GM23338 (cell line): ENCODE results near the gene TTLL5. TPM values are rescaled to one million over a fixed set of nuclear protein-coding genes. Genes with fewer than 3 reads are reported as not detected.

Experiments used
- ATAC-seq: fragments of 200-7000 bp; cut with Tn5 transposase; 3 replicates; pipeline ENCODE4 v1.9.1; 2020
- DNase-seq: peaks from one replicate; pipeline ENCODE4 v3.0.0-alpha.2; 2015; ENCODE audit warnings: low spot score
- H2AFZ ChIP-seq: fragments of 200-600 bp; sonication (generic); 2 replicates; pipeline ENCODE4 v1.8.0; 2016; ENCODE audit warnings: antibody characterized with exemption, mild to moderate bottlenecking, moderate library complexity
- H3F3A ChIP-seq: fragments of 200-600 bp; sonication (generic); replicated peaks from 2 replicates; pipeline ENCODE4 v1.8.0; 2017; ENCODE audit warnings: antibody characterized with exemption, mixed run types, low read depth
- H3K27ac ChIP-seq: fragments of 200-600 bp; sonication (generic); 2 replicates; pipeline ENCODE4 v1.6.1; 2016; ENCODE audit warnings: low read depth
- H3K27me3 ChIP-seq: fragments of 200-600 bp; sonication (generic); 2 replicates; pipeline ENCODE4 v1.8.0; 2016; ENCODE audit warnings: mild to moderate bottlenecking, mixed run types, moderate library complexity; ENCODE audit not compliant: insufficient read depth
- H3K36me3 ChIP-seq: fragments of 200-600 bp; sonication (generic); 2 replicates; pipeline ENCODE4 v1.8.0; 2016; ENCODE audit warnings: mild to moderate bottlenecking; ENCODE audit not compliant: insufficient read depth
- H3K4me1 ChIP-seq: fragments of 200-600 bp; sonication (generic); 2 replicates; pipeline ENCODE4 v1.8.0; 2016; ENCODE audit warnings: mild to moderate bottlenecking, moderate library complexity; ENCODE audit not compliant: insufficient read depth
- H3K4me2 ChIP-seq: fragments of 200-600 bp; sonication (generic); 2 replicates; pipeline ENCODE4 v1.7.1; 2017; ENCODE audit warnings: mixed run types
- H3K4me3 ChIP-seq: fragments of 200-600 bp; sonication (generic); 2 replicates; pipeline ENCODE4 v1.6.1; 2016; ENCODE audit warnings: mixed run types
- H3K79me2 ChIP-seq: fragments of 200-600 bp; sonication (generic); replicated peaks from 2 replicates; pipeline ENCODE4 v1.8.0; 2017; ENCODE audit warnings: mild to moderate bottlenecking; ENCODE audit not compliant: insufficient read depth
- H3K9me2 ChIP-seq: fragments of 200-600 bp; sonication (generic); 2 replicates; pipeline ENCODE4 v1.8.0; 2017; ENCODE audit not compliant: insufficient read depth
- H4K20me1 ChIP-seq: fragments of 200-600 bp; sonication (generic); replicated peaks from 2 replicates; pipeline ENCODE4 v1.8.0; 2017; ENCODE audit warnings: mild to moderate bottlenecking; ENCODE audit not compliant: insufficient read depth
- H3K27ac Mint-ChIP-seq: 2 replicates; pipeline ENCODE4 v1.8.0; 2020; ENCODE audit warnings: inconsistent platforms, mild to moderate bottlenecking, moderate library complexity, mixed read lengths
- H3K27me3 Mint-ChIP-seq: 3 replicates; pipeline ENCODE4 v1.8.0; 2022; ENCODE audit warnings: low read depth, mild to moderate bottlenecking, moderate library complexity, mixed read lengths, inconsistent platforms; ENCODE audit not compliant: insufficient read depth, poor library complexity
- H3K36me3 Mint-ChIP-seq: 3 replicates; pipeline ENCODE4 v1.8.0; 2021; ENCODE audit warnings: low read depth, mild to moderate bottlenecking, inconsistent platforms, moderate library complexity, mixed read lengths
- H3K4me1 Mint-ChIP-seq: 3 replicates; pipeline ENCODE4 v1.8.0; 2020; ENCODE audit warnings: mild to moderate bottlenecking, inconsistent platforms, mixed read lengths
- H3K4me3 Mint-ChIP-seq: 3 replicates; pipeline ENCODE4 v1.8.0; 2021; ENCODE audit warnings: moderate library complexity, mild to moderate bottlenecking, inconsistent platforms, mixed read lengths
- H3K9me3 Mint-ChIP-seq: 3 replicates; pipeline ENCODE4 v1.8.0; 2020; ENCODE audit warnings: moderate library complexity, mild to moderate bottlenecking, inconsistent platforms, mixed read lengths
- CREB1 ChIP-seq: fragments of 250-450 bp; sonication (Bioruptor Pico); IDR thresholded peaks from 2 replicates; pipeline ENCODE4 v1.5.0; 2020; ENCODE audit warnings: low read depth, mild to moderate bottlenecking, moderate library complexity
- CTCF ChIP-seq, 2 experiments: fragments of 200-600 bp in 1 of 2; sonication (generic) in 1 of 2; conservative IDR thresholded peaks; 2 replicates each; pipeline versions ENCODE4 v1.5.1 to v1.6.1; 2016 to 2017; ENCODE audit warnings: antibody characterized with exemption in 2 of 2, low read depth in 2 of 2, mild to moderate bottlenecking in 2 of 2, moderate library complexity in 1 of 2
- ETS1 ChIP-seq: IDR thresholded peaks from 2 replicates; pipeline ENCODE4 v1.6.1; 2016; ENCODE audit warnings: antibody characterized with exemption
- EZH2phosphoT487 ChIP-seq: fragments of 200-600 bp; sonication (generic); IDR thresholded peaks from one replicate; pipeline ENCODE4 v1.8.1; 2018; ENCODE audit warnings: antibody characterized with exemption; ENCODE audit not compliant: unreplicated experiment
- JUNB ChIP-seq: IDR thresholded peaks from one replicate; pipeline ENCODE4 v1.6.1; 2016; ENCODE audit warnings: antibody characterized with exemption; ENCODE audit not compliant: unreplicated experiment
- NANOG ChIP-seq: IDR thresholded peaks from 2 replicates; pipeline ENCODE4 v1.6.1; 2016; ENCODE audit warnings: antibody characterized with exemption, borderline replicate concordance
- POLR2AphosphoS5 ChIP-seq: IDR thresholded peaks from 2 replicates; pipeline ENCODE4 v1.6.1; 2016; ENCODE audit warnings: antibody characterized with exemption, low read depth
- REST ChIP-seq: IDR thresholded peaks from one replicate; pipeline ENCODE4 v1.6.1; 2018; ENCODE audit warnings: antibody characterized with exemption; ENCODE audit not compliant: unreplicated experiment
- STAT1 ChIP-seq: IDR thresholded peaks from one replicate; pipeline ENCODE4 v1.6.1; 2016; ENCODE audit warnings: antibody characterized with exemption; ENCODE audit not compliant: unreplicated experiment
- ZNF114 ChIP-seq: fragments of 250-450 bp; sonication (Bioruptor Pico); IDR thresholded peaks from 2 replicates; pipeline ENCODE4 v1.5.0; 2020; ENCODE audit warnings: mild to moderate bottlenecking, moderate library complexity
- ZNF331 ChIP-seq: fragments of 250-450 bp; sonication (Bioruptor Pico); IDR thresholded peaks from 2 replicates; pipeline ENCODE4 v1.5.0; 2020; ENCODE audit warnings: low read depth, mild to moderate bottlenecking, moderate library complexity
- polyA plus RNA-seq: library from polyadenylated mRNA; unstranded; fragments of >200 nt; fragmentation: Nextera tagmentation; extraction: Ambion mirVana; gene quantifications from 2 replicates; pipeline ENCODE4 v1.2.1, GENCODE V29; 2016
- total RNA-seq: library from RNA; depleted of rRNA; stranded (reverse); fragments of >200 nt; shearing (Covaris generic); gene quantifications from 2 replicates; pipeline ENCODE4 v1.2.3, GENCODE V29; 2014
- TF ChIP-seq, protein P1 (sequence below): fragments of 250-450 bp; sonication (Bioruptor Pico); IDR thresholded peaks from 2 replicates; pipeline ENCODE4 v1.5.0; 2020; ENCODE audit warnings: mild to moderate bottlenecking, moderate library complexity

The TTLL5 gene
- total and polyA plus RNA-seq, 2 experiments from 2014 or later: 33.5 to 35.4 TPM

DNA sequence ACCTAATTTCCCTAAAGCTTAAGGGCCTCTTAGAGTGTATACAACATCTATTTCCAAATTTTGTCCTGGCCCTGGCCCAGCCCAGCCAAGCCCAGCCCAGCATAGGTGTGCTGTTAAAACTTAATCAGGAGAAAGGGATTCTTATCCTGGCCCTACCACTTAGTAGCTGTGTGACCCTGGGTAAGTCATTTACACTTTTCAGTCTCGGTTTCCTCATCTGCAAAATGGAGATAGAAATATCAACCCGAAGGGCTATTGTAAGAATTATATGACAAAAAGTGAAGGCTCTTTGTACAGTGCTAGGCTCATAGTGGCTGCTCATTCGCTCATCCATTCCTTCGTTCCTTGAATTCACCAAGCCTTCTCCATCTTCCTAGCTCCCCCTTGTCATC lies 812 bp upstream of the TTLL5 start (continued):
- TF ChIP-seq REST: no peak
- no peak for TF ChIP-seq STAT1

DNA sequence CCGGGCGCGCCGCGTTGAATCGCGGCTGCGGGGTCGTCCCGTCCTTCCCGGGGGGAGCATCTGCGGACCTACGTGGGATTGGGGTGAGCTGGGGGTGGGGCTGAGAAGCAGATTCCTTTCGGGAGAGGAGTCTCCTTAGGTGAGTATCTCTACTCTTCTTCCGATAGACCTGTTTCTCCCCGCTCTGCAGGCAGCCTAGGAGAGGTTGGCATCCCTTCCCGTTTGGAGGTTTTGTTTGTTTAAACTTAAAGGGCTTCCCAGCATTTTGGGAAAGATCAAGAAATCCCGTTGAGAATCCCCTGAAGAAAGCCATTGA lies 411 bp downstream of the TTLL5 start:
- peak overlapping the region; percentile 85 for H3K4me2 ChIP-seq
- H3K27me3 ChIP-seq: no peaks in the 10 kb centered on the region
- H3K27ac Mint-ChIP-seq: peak overlapping the region; percentile 95
- H3K36me3 ChIP-seq: 0 out of 2 replicates have a peak, but pooled peaks cover 4% of the 10 kb centered on the region
- H3K9me3 Mint-ChIP-seq: no peaks in the 10 kb centered on the region
- H2AFZ ChIP-seq: peak overlapping the region; percentile 86
- peak overlapping the region; percentile 93 for H3K4me3 Mint-ChIP-seq
- H3K27ac ChIP-seq: peak overlapping the region; percentile 94
- H3K79me2 ChIP-seq: peaks cover 71% of the 10 kb centered on the region
- DNase-seq: no peak
- H3F3A ChIP-seq: peaks cover 5% of the 10 kb centered on the region
- peaks cover 9% of the 10 kb centered on the region; the same call in 2 of the 3 replicates for H3K4me1 Mint-ChIP-seq
- H3K9me2 ChIP-seq: no peaks in the 10 kb centered on the region
- peak overlapping the region; percentile 91 for H3K4me3 ChIP-seq
- H4K20me1 ChIP-seq: peaks cover 1% of the 10 kb centered on the region
- H3K4me1 ChIP-seq: peaks cover 16% of the 10 kb centered on the region; the same call in 1 of the 2 replicates
- no peak for ATAC-seq
- H3K36me3 Mint-ChIP-seq: peaks cover 16% of the 10 kb centered on the region
- peaks cover 13% of the 10 kb centered on the region for H3K27me3 Mint-ChIP-seq
- TF ChIP-seq NANOG: no peak
- TF ChIP-seq POLR2AphosphoS5: no peak
- TF ChIP-seq ZNF331: no peak
- no peak for TF ChIP-seq ETS1
- no peak for TF ChIP-seq JUNB
- no peak for TF ChIP-seq EZH2phosphoT487
- TF ChIP-seq STAT1: no peak
- no peak for TF ChIP-seq CTCF (conservative IDR thresholded peaks at IDR 0.05; ENCODE audit: low read depth in 2 of 2)
- TF ChIP-seq ZNF114: no peak
- TF ChIP-seq, protein P1, sequence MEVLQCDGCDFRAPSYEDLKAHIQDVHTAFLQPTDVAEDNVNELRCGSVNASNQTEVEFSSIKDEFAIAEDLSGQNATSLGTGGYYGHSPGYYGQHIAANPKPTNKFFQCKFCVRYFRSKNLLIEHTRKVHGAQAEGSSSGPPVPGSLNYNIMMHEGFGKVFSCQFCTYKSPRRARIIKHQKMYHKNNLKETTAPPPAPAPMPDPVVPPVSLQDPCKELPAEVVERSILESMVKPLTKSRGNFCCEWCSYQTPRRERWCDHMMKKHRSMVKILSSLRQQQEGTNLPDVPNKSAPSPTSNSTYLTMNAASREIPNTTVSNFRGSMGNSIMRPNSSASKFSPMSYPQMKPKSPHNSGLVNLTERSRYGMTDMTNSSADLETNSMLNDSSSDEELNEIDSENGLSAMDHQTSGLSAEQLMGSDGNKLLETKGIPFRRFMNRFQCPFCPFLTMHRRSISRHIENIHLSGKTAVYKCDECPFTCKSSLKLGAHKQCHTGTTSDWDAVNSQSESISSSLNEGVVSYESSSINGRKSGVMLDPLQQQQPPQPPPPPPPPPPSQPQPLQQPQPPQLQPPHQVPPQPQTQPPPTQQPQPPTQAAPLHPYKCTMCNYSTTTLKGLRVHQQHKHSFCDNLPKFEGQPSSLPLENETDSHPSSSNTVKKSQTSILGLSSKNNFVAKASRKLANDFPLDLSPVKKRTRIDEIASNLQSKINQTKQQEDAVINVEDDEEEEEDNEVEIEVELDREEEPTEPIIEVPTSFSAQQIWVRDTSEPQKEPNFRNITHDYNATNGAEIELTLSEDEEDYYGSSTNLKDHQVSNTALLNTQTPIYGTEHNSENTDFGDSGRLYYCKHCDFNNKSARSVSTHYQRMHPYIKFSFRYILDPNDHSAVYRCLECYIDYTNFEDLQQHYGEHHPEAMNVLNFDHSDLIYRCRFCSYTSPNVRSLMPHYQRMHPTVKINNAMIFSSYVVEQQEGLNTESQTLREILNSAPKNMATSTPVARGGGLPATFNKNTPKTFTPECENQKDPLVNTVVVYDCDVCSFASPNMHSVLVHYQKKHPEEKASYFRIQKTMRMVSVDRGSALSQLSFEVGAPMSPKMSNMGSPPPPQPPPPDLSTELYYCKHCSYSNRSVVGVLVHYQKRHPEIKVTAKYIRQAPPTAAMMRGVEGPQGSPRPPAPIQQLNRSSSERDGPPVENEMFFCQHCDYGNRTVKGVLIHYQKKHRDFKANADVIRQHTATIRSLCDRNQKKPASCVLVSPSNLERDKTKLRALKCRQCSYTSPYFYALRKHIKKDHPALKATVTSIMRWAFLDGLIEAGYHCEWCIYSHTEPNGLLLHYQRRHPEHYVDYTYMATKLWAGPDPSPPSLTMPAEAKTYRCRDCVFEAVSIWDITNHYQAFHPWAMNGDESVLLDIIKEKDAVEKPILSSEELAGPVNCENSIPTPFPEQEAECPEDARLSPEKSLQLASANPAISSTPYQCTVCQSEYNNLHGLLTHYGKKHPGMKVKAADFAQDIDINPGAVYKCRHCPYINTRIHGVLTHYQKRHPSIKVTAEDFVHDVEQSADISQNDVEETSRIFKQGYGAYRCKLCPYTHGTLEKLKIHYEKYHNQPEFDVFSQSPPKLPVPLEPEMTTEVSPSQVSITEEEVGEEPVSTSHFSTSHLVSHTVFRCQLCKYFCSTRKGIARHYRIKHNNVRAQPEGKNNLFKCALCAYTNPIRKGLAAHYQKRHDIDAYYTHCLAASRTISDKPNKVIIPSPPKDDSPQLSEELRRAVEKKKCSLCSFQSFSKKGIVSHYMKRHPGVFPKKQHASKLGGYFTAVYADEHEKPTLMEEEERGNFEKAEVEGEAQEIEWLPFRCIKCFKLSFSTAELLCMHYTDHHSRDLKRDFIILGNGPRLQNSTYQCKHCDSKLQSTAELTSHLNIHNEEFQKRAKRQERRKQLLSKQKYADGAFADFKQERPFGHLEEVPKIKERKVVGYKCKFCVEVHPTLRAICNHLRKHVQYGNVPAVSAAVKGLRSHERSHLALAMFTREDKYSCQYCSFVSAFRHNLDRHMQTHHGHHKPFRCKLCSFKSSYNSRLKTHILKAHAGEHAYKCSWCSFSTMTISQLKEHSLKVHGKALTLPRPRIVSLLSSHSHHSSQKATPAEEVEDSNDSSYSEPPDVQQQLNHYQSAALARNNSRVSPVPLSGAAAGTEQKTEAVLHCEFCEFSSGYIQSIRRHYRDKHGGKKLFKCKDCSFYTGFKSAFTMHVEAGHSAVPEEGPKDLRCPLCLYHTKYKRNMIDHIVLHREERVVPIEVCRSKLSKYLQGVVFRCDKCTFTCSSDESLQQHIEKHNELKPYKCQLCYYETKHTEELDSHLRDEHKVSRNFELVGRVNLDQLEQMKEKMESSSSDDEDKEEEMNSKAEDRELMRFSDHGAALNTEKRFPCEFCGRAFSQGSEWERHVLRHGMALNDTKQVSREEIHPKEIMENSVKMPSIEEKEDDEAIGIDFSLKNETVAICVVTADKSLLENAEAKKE (CRISPR knock-in tag): no peak
- TF ChIP-seq CREB1: no peak
